Measurements from ENCODE around the gene RFFL. TPM values are rescaled to one million over a fixed set of nuclear protein-coding genes. Genes with fewer than 3 reads are reported as not detected.

RFFL gene
- total RNA-seq, 1 experiment from 2014 or later, result 40.3 TPM

GRCh38 chr17:35002876-35003551 is 60.5 kb downstream of the RFFL start (continued):
- TF ChIP-seq, protein P1, sequence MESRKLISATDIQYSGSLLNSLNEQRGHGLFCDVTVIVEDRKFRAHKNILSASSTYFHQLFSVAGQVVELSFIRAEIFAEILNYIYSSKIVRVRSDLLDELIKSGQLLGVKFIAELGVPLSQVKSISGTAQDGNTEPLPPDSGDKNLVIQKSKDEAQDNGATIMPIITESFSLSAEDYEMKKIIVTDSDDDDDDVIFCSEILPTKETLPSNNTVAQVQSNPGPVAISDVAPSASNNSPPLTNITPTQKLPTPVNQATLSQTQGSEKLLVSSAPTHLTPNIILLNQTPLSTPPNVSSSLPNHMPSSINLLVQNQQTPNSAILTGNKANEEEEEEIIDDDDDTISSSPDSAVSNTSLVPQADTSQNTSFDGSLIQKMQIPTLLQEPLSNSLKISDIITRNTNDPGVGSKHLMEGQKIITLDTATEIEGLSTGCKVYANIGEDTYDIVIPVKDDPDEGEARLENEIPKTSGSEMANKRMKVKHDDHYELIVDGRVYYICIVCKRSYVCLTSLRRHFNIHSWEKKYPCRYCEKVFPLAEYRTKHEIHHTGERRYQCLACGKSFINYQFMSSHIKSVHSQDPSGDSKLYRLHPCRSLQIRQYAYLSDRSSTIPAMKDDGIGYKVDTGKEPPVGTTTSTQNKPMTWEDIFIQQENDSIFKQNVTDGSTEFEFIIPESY (IDR thresholded peaks at IDR 0.05; ENCODE audit: extremely low read depth, insufficient replicate concordance, low read length), result no peak
- TF ChIP-seq EZH2phosphoT487 (IDR thresholded peaks at IDR 0.05; ENCODE audit: borderline replicate concordance), result no peak

- Histone ChIP-seq H3K79me2 (ENCODE audit: insufficient read depth, low read length) (no peaks in the 10 kb centered on the region), H3K9me2 (ENCODE audit: insufficient read depth) (no peaks in the 10 kb centered on the region), H3K4me3 (replicated peaks in 1 of 2; ENCODE audit: low read depth in 1 of 2, low read length in 2 of 2) (no peak overlapping the region), H3K27ac (ENCODE audit: low read depth, low read length) (no peak overlapping the region), H2AFZ (ENCODE audit: low read depth, low read length, poor library complexity, severe bottlenecking) (no peak overlapping the region), H4K20me1 (ENCODE audit: insufficient read depth) (no peaks in the 10 kb centered on the region), H3K9me3 (ENCODE audit: control insufficient read depth in 1 of 2, insufficient read depth in 1 of 2, low read depth in 1 of 2, low read length in 2 of 2) (no peaks in the 10 kb centered on the region), H3K36me3 (ENCODE audit: control insufficient read depth in 1 of 2, insufficient read depth in 2 of 2, low read length in 2 of 2) (peaks cover 17 to 50% of the 10 kb centered on the region in 2 experiments; a peak in 3 of 4 replicates), H3K27me3 (ENCODE audit: insufficient read depth, low read length) (no peaks in the 10 kb centered on the region), H3K4me1 (ENCODE audit: control insufficient read depth in 1 of 2, insufficient read depth in 2 of 2, low read length in 2 of 2) (no peaks in the 10 kb centered on the region), H3K9ac (ENCODE audit: low read length) (no peak overlapping the region), H3K4me2 (ENCODE audit: low read length) (no peak overlapping the region)
- RAD21 ChIA-PET (ENCODE audit: low non-redundant PET in 1 of 2, low total read pairs in 2 of 2, uncharacterized antibody in 2 of 2, unreplicated experiment in 2 of 2), result no interaction called here
- ATAC-seq, result no peak
- BruUV-seq (replicated peaks), result no TSS peak
- intact Hi-C loops (cut with micrococcal nuclease), result no loop called here
- DNase-seq (ENCODE audit: low read depth, low spot score), result no peak
- CTCF ChIA-PET, result no interaction called here
- POLR2A ChIA-PET, result no interaction called here
- no peak for TF ChIP-seq YY1 (IDR thresholded peaks at IDR 0.05; ENCODE audit: extremely low read depth, insufficient replicate concordance, low read depth, low read length)
- TF ChIP-seq, protein P2, sequence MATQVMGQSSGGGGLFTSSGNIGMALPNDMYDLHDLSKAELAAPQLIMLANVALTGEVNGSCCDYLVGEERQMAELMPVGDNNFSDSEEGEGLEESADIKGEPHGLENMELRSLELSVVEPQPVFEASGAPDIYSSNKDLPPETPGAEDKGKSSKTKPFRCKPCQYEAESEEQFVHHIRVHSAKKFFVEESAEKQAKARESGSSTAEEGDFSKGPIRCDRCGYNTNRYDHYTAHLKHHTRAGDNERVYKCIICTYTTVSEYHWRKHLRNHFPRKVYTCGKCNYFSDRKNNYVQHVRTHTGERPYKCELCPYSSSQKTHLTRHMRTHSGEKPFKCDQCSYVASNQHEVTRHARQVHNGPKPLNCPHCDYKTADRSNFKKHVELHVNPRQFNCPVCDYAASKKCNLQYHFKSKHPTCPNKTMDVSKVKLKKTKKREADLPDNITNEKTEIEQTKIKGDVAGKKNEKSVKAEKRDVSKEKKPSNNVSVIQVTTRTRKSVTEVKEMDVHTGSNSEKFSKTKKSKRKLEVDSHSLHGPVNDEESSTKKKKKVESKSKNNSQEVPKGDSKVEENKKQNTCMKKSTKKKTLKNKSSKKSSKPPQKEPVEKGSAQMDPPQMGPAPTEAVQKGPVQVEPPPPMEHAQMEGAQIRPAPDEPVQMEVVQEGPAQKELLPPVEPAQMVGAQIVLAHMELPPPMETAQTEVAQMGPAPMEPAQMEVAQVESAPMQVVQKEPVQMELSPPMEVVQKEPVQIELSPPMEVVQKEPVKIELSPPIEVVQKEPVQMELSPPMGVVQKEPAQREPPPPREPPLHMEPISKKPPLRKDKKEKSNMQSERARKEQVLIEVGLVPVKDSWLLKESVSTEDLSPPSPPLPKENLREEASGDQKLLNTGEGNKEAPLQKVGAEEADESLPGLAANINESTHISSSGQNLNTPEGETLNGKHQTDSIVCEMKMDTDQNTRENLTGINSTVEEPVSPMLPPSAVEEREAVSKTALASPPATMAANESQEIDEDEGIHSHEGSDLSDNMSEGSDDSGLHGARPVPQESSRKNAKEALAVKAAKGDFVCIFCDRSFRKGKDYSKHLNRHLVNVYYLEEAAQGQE (IDR thresholded peaks at IDR 0.05; ENCODE audit: low read depth), result no peak
- TF ChIP-seq SP1 (IDR thresholded peaks at IDR 0.05; ENCODE audit: low read depth), result no peak
- no peak for TF ChIP-seq SRF (IDR thresholded peaks at IDR 0.05; ENCODE audit: low read depth)
- no peak for TF ChIP-seq ZNF274 (IDR thresholded peaks at IDR 0.05; ENCODE audit: low read depth, low read length)
- TF ChIP-seq EZH2phosphoT487 (IDR thresholded peaks at IDR 0.05; ENCODE audit: borderline replicate concordance), result no peak
- TF ChIP-seq POLR2A (IDR thresholded peaks at IDR 0.05; ENCODE audit: borderline replicate concordance, extremely low read depth, insufficient read depth, insufficient read length), result no peak
- no peak for TF ChIP-seq ELF1 (IDR thresholded peaks at IDR 0.05; ENCODE audit: borderline replicate concordance, low read depth)
- TF ChIP-seq MAX (IDR thresholded peaks at IDR 0.05), result no peak
- TF ChIP-seq FOSL1 (IDR thresholded peaks at IDR 0.05; ENCODE audit: low read depth), result no peak
- TF ChIP-seq TCF7L2 (IDR thresholded peaks at IDR 0.05; ENCODE audit: borderline replicate concordance, extremely low read depth, insufficient read depth, insufficient read length), result no peak
- TF ChIP-seq ATF3 (IDR thresholded peaks at IDR 0.05), result no peak
- TF ChIP-seq CEBPB (IDR thresholded peaks at IDR 0.05; ENCODE audit: low read depth), result no peak
- TF ChIP-seq, protein P3, sequence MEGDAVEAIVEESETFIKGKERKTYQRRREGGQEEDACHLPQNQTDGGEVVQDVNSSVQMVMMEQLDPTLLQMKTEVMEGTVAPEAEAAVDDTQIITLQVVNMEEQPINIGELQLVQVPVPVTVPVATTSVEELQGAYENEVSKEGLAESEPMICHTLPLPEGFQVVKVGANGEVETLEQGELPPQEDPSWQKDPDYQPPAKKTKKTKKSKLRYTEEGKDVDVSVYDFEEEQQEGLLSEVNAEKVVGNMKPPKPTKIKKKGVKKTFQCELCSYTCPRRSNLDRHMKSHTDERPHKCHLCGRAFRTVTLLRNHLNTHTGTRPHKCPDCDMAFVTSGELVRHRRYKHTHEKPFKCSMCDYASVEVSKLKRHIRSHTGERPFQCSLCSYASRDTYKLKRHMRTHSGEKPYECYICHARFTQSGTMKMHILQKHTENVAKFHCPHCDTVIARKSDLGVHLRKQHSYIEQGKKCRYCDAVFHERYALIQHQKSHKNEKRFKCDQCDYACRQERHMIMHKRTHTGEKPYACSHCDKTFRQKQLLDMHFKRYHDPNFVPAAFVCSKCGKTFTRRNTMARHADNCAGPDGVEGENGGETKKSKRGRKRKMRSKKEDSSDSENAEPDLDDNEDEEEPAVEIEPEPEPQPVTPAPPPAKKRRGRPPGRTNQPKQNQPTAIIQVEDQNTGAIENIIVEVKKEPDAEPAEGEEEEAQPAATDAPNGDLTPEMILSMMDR (IDR thresholded peaks at IDR 0.05 in 2 of 3, conservative IDR thresholded peaks at IDR 0.05 in 1 of 3; ENCODE audit: borderline replicate concordance in 1 of 3, insufficient read depth in 1 of 3, low read depth in 2 of 3, low read length in 2 of 3), result no peak
Observed at GRCh38 chr17:35001549-35001948, 62.0 kb downstream of the RFFL start.

Measured in HCT116 (cell line).